Neutrophil (primary cell): ENCODE results near the gene LUZP1.

ENCODE experiments used
- H3K27ac ChIP-seq: fragments of 200-600 bp; sonication (generic); 2 replicates; pipeline ENCODE4 v1.5.1; 2016; ENCODE audit warnings: mild to moderate bottlenecking, moderate library complexity
- H3K27me3 ChIP-seq: fragments of 200-600 bp; sonication (generic); 2 replicates; pipeline ENCODE4 v1.6.0; 2016; ENCODE audit warnings: mild to moderate bottlenecking
- H3K36me3 ChIP-seq: fragments of 200-600 bp; sonication (generic); 2 replicates; pipeline ENCODE4 v1.5.1; 2017
- H3K4me1 ChIP-seq, 2 experiments: fragments of 200-600 bp in 1 of 2; sonication (generic) in 1 of 2; 1 replicate in 1 of 2; 2 replicates in 1 of 2; pipeline versions ENCODE4 v1.5.1 to v1.6.1; 2013 to 2016; ENCODE audit warnings: low read depth in 1 of 2, low read length in 1 of 2, mild to moderate bottlenecking in 1 of 2, moderate library complexity in 1 of 2; ENCODE audit not compliant: control insufficient read depth in 1 of 2, insufficient read depth in 1 of 2
- H3K4me3 ChIP-seq, 2 experiments: fragments of 200-600 bp in 1 of 2; sonication (generic) in 1 of 2; 1 replicate in 1 of 2; 2 replicates in 1 of 2; pipeline ENCODE4 v1.5.1; 2013 to 2016; ENCODE audit warnings: low read depth in 1 of 2, low read length in 1 of 2, mild to moderate bottlenecking in 1 of 2, moderate library complexity in 1 of 2
- H3K9me3 ChIP-seq: fragments of 200-600 bp; sonication (generic); 2 replicates; pipeline ENCODE4 v1.5.1; 2016
- TF ChIP-seq, protein P1 (sequence below): fragments of 200-600 bp; sonication (generic); IDR thresholded peaks from 2 replicates; pipeline ENCODE4 v1.5.1; 2016; ENCODE audit warnings: antibody characterized with exemption

Gene LUZP1

DNA sequence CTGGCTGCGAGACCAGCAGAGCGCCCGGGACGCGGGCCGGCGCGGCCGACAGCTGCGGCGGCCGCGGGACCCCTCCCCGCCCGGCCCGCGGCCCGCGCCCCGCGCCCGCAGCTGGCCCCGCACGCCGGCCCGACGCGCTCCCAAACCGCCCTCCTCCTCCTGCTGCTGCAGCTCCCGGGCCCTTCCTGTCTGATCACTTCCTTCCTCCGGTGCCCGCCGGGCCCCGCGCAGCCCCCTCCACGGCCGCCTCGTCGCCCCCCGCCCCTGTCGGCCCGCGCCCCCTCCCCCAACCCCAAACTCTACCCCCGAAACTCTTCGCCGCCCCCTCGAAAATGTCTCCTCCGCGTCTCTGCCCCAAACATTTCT lies 594 bp downstream of the LUZP1 start:
- peak overlapping the region; percentile 61 for H3K27ac ChIP-seq
- H3K27me3 ChIP-seq = peaks cover 18% of the 10 kb centered on the region
- H3K4me1 ChIP-seq = peaks cover 19 to 26% of the 10 kb centered on the region in 2 experiments
- peak overlapping the region; percentile 54 to 75 for H3K4me3 ChIP-seq
- H3K9me3 ChIP-seq = no peaks in the 10 kb centered on the region
- no peaks in the 10 kb centered on the region for H3K36me3 ChIP-seq
- TF ChIP-seq, protein P1, sequence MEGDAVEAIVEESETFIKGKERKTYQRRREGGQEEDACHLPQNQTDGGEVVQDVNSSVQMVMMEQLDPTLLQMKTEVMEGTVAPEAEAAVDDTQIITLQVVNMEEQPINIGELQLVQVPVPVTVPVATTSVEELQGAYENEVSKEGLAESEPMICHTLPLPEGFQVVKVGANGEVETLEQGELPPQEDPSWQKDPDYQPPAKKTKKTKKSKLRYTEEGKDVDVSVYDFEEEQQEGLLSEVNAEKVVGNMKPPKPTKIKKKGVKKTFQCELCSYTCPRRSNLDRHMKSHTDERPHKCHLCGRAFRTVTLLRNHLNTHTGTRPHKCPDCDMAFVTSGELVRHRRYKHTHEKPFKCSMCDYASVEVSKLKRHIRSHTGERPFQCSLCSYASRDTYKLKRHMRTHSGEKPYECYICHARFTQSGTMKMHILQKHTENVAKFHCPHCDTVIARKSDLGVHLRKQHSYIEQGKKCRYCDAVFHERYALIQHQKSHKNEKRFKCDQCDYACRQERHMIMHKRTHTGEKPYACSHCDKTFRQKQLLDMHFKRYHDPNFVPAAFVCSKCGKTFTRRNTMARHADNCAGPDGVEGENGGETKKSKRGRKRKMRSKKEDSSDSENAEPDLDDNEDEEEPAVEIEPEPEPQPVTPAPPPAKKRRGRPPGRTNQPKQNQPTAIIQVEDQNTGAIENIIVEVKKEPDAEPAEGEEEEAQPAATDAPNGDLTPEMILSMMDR = no peak

DNA sequence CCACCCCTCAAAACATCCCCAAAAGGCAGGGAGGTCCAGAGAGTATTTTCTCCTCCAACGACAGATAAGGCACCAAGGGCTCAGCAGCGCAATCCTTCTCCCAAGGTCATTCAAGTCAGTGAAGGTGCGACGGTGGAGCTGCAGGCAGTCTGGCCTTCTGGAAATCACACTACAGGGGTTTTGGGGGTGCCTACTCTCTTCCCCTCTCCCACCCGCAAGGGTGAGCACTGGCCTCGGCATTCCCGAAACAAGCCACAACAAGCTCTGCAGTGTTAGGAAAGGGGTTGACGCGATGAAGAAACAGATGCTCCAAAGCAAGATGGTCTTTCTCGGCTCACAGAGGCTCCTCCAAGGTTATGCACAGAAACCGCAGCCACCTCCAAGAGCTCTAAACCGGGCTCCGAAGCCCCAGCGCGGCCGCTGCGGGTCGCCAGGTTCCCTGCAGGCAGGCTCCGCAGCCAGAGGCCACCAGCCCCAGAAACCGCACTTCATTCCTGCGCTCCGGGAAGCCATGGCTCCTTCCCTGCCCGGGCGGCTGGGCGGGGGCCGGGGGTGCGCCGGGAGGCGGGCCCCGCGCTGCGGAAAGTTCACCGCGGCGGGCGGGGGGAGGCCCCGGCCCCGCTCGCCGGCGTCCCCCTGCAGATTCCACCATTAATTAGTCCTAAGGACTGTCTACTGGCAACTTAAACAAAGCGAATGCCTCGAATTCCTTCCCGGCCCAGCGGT lies 1.1 kb downstream of the LUZP1 start:
- H3K4me1 ChIP-seq = peaks cover 19 to 26% of the 10 kb centered on the region in 2 experiments
- peak overlapping the region; percentile 54 to 75 for H3K4me3 ChIP-seq
- H3K36me3 ChIP-seq = no peaks in the 10 kb centered on the region
- no peaks in the 10 kb centered on the region for H3K9me3 ChIP-seq
- TF ChIP-seq, protein P1 = no peak
- H3K27ac ChIP-seq = no peak overlapping the region
- H3K27me3 ChIP-seq = peaks cover 18% of the 10 kb centered on the region

DNA sequence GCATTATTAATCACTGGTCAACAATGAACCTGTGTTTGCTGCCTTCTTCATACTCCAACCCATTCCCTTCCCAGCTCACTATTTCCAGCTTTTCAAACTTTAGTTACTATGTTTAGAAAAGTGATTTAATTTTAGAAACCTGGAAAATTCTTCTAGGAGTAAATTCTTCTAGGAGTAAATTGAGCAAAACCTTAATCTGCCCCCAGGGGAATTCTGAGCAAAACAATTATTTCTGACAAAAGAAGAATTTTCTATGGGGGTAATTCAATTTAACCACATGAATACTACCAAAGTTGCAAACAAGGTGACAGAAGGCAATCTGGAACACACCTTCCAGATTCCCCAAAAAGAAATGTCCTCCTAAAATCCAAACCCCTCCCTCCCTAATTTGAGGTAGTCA lies 1.8 kb downstream of the LUZP1 start:
- TF ChIP-seq, protein P1 = no peak
- Histone ChIP-seq H3K4me3 (peak overlapping the region in 1 of 2 experiments; percentile 75), H3K27me3 (peaks cover 18% of the 10 kb centered on the region), H3K4me1 (peaks cover 19 to 26% of the 10 kb centered on the region in 2 experiments), H3K9me3 (no peaks in the 10 kb centered on the region), H3K36me3 (no peaks in the 10 kb centered on the region), H3K27ac (no peak overlapping the region)

DNA sequence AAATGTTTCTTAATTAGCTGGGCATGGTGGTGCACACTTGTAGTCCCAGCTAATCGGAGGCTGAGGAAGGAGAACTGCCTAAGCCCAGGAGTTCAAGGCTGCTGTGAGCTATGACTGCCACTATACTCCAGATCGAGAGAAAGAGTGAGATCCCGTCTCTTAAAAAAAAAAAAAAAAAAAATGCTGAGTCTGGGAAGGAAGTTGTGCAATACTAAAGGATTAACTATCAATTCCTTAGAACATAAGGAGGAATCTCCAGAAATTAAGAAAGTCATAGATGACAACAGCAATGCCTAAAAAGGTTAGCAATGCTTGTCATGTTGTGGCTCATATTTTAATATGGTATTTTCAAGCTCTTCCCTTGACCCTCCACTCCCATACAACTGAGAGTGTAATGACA lies 5.3 kb downstream of the LUZP1 start:
- H3K27ac ChIP-seq = no peak overlapping the region
- H3K4me1 ChIP-seq = peaks cover 8 to 9% of the 10 kb centered on the region in 2 experiments
- H3K4me3 ChIP-seq = no peak overlapping the region
- H3K27me3 ChIP-seq = peaks cover 18% of the 10 kb centered on the region
- H3K36me3 ChIP-seq = no peaks in the 10 kb centered on the region
- TF ChIP-seq, protein P1 = no peak
- no peaks in the 10 kb centered on the region for H3K9me3 ChIP-seq

DNA sequence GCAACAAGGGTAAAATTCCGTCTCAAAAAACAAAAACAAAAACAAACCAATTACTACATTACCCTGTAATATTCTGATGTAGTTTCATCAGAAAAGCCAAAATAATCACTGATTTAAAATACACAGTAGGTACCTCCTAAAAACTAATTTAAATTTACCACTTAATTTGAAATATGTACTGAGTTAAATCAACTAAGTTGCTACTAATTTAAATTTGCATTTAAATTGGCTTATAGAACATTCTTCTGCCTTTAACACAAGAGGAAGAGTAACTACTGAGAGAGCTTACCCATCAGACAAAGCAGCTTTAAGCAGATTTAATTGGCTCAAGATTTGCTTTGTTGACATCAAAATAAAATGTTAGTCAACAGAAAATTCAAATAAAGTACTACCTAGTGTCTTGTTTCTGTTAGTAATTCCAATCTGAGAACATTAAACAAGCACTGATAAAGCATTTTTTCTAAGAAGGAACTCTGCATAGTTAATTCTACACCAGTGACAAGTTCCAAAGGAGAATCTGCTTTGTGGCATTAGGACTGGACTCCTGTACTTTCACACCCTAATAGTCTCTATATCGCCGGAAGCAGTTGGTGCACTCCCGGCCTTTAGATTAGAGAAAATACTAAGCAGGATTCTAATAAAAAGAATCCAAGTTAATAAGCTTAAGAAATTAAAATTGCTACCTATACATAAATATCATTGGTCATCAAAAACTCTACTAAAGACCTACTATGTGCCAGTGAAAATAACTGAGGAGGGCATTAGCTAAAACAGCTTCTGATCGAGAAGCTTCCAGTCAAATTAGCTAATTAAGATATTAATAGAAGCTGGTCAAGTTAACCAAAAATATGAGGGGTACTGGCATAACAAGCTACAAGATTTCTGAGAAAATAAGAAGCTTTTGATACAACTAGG lies 8.4 kb downstream of the LUZP1 start:
- Histone ChIP-seq H3K36me3 (no peaks in the 10 kb centered on the region), H3K27me3 (no peaks in the 10 kb centered on the region), H3K4me3 (no peak overlapping the region), H3K27ac (no peak overlapping the region), H3K4me1 (no peaks in the 10 kb centered on the region), H3K9me3 (no peaks in the 10 kb centered on the region)
- TF ChIP-seq, protein P1 = no peak
